Cardiac fibroblast (primary cell): Measurements from ENCODE around the gene SCGB1C1.

ENCODE experiments used
- DNase-seq, 2 donors: peaks; one replicate each; pipeline versions ENCODE4 v3.0.0 to v3.0.0-alpha.2; 2010; ENCODE audit warnings: low read depth in 2 of 2
- H3K4me3 ChIP-seq, 2 donors: replicated peaks in 1 of 2; 1 replicate in 1 of 2; 2 replicates in 1 of 2; pipeline ENCODE4 v1.5.1; 2011; ENCODE audit warnings: low read depth in 2 of 2, low read length in 2 of 2, mild to moderate bottlenecking in 2 of 2, moderate library complexity in 1 of 2
- CTCF ChIP-seq: IDR thresholded peaks from one replicate; pipeline ENCODE4 v1.5.1; 2011; ENCODE audit warnings: low read depth, mild to moderate bottlenecking, low read length, inconsistent platforms

Gene SCGB1C1

GRCh38 chr11:240315-240714, 47.4 kb downstream of the SCGB1C1 start:
- DNase-seq, result no peak
- no peak for TF ChIP-seq CTCF
- H3K4me3 ChIP-seq, result no peak overlapping the region

GRCh38 chr11:241634-242033, 48.8 kb downstream of the SCGB1C1 start:
- DNase-seq, result no peak
- no peak for TF ChIP-seq CTCF
- no peak overlapping the region for H3K4me3 ChIP-seq
